ENCODE measurements around the gene SHD.

SHD gene

DNA sequence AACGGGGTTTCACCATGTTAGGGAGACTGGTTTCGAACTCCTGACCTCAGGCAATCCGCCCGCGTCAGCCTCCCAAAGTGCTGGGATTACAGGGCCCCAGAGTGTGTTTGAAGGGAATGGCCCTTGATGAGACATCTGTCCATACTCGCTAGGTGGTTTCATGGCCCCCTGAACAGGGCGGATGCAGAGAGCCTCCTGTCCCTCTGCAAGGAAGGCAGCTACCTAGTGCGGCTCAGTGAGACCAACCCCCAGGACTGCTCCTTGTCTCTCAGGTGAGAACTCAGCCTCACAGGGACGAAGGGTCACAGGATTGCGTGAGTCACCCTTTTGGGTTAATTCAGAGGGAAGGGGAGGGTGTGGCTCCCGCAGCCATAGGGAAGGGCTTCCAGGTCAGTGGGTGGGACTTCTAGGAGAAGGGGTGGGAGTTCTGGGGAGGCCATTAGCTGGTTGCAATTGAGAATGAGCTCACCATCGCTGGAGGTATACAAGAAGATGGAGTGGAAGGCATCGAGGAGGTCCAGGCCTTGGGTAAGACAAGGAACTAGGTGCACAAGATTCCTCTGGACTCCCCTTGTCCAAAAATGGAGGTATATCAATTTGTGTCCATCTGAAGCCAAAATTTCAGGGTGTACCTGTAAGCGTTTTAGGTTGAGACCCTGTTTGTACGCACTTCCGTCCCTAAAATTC is 9.2 kb downstream of the SHD start:
- TF ChIP-seq, protein P1, sequence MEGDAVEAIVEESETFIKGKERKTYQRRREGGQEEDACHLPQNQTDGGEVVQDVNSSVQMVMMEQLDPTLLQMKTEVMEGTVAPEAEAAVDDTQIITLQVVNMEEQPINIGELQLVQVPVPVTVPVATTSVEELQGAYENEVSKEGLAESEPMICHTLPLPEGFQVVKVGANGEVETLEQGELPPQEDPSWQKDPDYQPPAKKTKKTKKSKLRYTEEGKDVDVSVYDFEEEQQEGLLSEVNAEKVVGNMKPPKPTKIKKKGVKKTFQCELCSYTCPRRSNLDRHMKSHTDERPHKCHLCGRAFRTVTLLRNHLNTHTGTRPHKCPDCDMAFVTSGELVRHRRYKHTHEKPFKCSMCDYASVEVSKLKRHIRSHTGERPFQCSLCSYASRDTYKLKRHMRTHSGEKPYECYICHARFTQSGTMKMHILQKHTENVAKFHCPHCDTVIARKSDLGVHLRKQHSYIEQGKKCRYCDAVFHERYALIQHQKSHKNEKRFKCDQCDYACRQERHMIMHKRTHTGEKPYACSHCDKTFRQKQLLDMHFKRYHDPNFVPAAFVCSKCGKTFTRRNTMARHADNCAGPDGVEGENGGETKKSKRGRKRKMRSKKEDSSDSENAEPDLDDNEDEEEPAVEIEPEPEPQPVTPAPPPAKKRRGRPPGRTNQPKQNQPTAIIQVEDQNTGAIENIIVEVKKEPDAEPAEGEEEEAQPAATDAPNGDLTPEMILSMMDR (conservative IDR thresholded peaks at IDR 0.05): no peak
- no peak overlapping the region for H3K27ac ChIP-seq

GRCh38 chr19:4291184-4291732 is 12.2 kb downstream of the SHD start:
- TF ChIP-seq, protein P1 (conservative IDR thresholded peaks at IDR 0.05): no peak
- H3K27ac ChIP-seq: no peak overlapping the region

- no peak overlapping the region for H3K27ac ChIP-seq
- TF ChIP-seq, protein P1 (conservative IDR thresholded peaks at IDR 0.05): no peak
These were observed 13.4 kb downstream of the SHD start for GRCh38 chr19:4292515-4292914.

- TF ChIP-seq, protein P1 (conservative IDR thresholded peaks at IDR 0.05): no peak
- H3K27ac ChIP-seq: no peak overlapping the region
These were observed 15.3 kb downstream of the SHD start for GRCh38 chr19:4294389-4294788.

DNA sequence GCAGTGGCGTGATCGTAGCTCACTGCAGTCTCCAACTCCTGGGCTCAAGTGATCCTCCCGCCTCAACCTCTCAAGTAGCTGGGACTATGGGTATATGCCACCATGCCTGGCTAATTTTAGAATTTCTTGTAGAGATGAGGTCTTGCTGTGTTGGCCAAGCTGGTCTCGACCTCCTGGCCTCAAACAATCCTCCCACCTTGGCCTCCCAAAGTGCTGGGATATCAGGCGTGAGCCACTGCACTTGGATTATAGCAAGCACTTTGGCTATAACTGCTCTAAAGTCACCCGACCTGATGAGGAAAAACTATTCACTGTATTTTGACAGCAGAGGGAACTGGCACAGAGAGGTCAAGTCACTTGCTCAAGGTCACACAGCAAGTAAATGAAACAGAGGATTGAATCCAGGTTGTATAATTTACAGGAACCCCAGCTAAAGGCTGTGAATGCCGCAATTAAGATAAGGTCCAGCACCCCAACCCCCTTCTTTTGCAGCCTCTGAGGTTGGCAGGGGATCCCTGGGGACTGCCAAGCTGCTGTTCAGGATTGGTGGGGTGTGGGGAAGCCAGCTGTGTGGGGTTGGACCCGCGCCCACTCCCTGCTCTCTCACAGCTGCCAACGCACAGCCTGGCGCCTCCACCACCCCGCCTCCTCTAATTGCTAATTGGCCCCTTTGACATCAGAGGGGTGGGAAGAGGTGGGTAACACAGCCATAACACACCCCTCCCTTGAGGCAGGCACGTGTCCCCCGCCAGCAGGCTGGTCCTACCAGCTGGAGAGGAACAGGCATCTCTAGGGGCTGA is 17.1 kb downstream of the SHD start:
- no peak overlapping the region for H3K27ac ChIP-seq
- TF ChIP-seq, protein P1 (conservative IDR thresholded peaks at IDR 0.05): no peak

DNA sequence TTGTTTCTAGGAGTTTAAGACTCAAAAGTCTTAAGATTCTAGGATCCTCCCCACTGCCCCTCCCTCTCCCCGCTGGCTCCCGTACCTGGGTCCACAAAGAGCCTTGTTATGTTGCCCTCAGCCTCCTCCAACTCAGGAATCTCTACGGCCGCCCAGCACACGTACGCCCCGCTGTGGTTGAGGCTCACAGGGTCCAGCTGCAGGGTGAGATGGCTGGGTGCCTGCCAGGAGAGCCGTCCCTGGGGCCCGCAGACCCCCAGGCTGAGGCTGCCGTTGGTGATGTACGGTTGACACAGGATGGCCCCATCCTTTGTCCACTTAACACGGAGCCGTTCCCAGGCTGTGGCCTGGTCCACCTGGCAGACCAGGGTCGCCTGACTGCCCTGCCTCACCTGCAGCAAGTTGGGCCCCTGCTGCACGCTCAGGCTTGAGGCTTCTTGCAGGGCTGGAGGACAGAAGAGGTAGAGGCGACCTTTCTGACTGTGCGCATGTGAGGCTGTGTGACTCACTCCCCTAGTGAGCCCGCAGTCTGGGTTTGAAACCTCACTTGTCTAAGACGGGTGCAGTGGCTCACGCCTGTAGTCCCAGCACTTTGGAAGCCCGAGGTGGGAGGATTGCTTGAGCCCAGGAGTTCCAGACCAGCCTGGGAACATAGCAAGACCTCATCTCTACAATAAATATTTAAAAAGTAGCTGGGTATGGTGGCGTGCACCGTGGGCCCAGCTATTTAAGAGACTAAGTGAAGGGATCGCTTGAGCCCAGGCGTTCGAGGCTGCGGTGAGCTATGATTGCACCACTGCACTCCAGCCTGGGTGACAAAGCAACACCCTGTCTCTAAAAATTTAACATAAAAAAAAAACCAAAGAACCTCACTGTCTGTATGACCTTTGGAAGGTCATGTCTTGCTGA is 19.1 kb downstream of the SHD start:
- no peak overlapping the region for H3K27ac ChIP-seq
- TF ChIP-seq, protein P1 (conservative IDR thresholded peaks at IDR 0.05): no peak

Measured in VCaP (cell line).